ENCODE measurements around the gene PIGW. TPM values are rescaled to one million over a fixed set of nuclear protein-coding genes. Genes with fewer than 3 reads are reported as not detected.

The PIGW gene
- total and polyA plus RNA-seq, 2 of the 8 experiments (the other 6 are each of a cell fraction or from before 2014, with no cell fraction given), result 12.1 to 28.9 TPM

DNA sequence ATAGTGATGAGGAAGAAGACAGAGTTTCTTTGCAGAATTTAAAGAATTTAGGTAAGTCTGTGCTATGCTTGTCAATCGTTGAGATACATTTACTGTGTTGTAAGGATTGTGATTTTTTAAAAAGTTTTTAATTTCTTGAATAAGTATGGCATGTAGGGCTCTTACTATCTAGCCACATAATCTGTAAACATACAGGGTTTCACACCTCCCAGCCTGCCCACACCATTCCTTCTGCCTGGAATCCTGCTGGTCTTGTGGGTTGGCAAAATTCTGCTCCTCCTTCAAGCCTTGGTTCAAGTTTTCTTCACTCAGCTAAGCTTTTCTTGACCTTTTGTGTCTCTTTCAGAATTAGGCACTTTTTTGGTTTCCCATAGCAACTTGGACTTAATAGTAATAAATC, 40.8 kb upstream of the PIGW start:
- Histone ChIP-seq H3K4ac (replicated peaks; ENCODE audit: insufficient read length, low read depth, low read length) (no peak overlapping the region), H3K56ac (replicated peaks; ENCODE audit: insufficient read length, low read depth, low read length) (no peak overlapping the region), H2AK5ac (ENCODE audit: low read depth, low read length) (no peak overlapping the region), H4K5ac (ENCODE audit: insufficient read length, low read depth, low read length) (no peak overlapping the region), H2BK20ac (ENCODE audit: low read length) (no peak overlapping the region), H4K8ac (ENCODE audit: extremely low read depth, insufficient read depth, low read length) (no peak overlapping the region), H3K23me2 (ENCODE audit: low read depth, low read length) (no peaks in the 10 kb centered on the region), H2BK120ac (replicated peaks; ENCODE audit: low read depth, low read length) (no peak overlapping the region), H3K9ac (replicated peaks in 1 of 4; ENCODE audit: extremely low read depth in 1 of 4, low read depth in 3 of 4, low read length in 3 of 4) (no peak overlapping the region), H3K79me1 (ENCODE audit: low read depth, low read length) (peaks cover 4% of the 10 kb centered on the region; the same call in 1 of the 2 replicates), H2BK15ac (ENCODE audit: low read length) (no peak overlapping the region), H3K23ac (ENCODE audit: insufficient read length) (no peak overlapping the region), H3K27me3 (replicated peaks in 1 of 4; ENCODE audit: control insufficient read depth in 3 of 4, extremely low read depth in 1 of 4, insufficient read depth in 3 of 4, low read length in 3 of 4) (no peaks in the 10 kb centered on the region), H3K27ac (ENCODE audit: low read depth, low read length) (no peak overlapping the region), H3K79me2 (ENCODE audit: control insufficient read depth in 1 of 2, insufficient read depth in 2 of 2, low read length in 2 of 2) (peaks cover 0 to 28% of the 10 kb centered on the region in 2 experiments; a peak in 3 of 4 replicates), H3K36me3 (ENCODE audit: control insufficient read depth in 2 of 4, insufficient read depth in 4 of 4, low read length in 3 of 4) (peaks cover 24 to 64% (median 47%) of the 10 kb centered on the region in 4 experiments), H2BK5ac (ENCODE audit: low read depth, low read length) (no peak overlapping the region), H3K4me3 (ENCODE audit: extremely low read depth in 1 of 4, insufficient read depth in 2 of 4, low read depth in 3 of 4, low read length in 4 of 4) (no peak overlapping the region), H3K9me3 (ENCODE audit: insufficient read depth in 2 of 2, low read depth in 1 of 2, low read length in 1 of 2) (no peaks in the 10 kb centered on the region), H2BK12ac (ENCODE audit: low read depth, low read length) (no peak overlapping the region), H4K91ac (replicated peaks; ENCODE audit: insufficient read length, low read length) (no peak overlapping the region), H3K4me2 (ENCODE audit: insufficient read depth in 1 of 2, low read depth in 2 of 2, low read length in 2 of 2) (no peak overlapping the region), H3K4me1 (replicated peaks in 1 of 4; ENCODE audit: control insufficient read depth in 3 of 4, insufficient read depth in 4 of 4, low read length in 3 of 4) (no peaks in the 10 kb centered on the region), H4K20me1 (replicated peaks in 1 of 2; ENCODE audit: control insufficient read depth in 1 of 2, insufficient read depth in 2 of 2, low read length in 2 of 2) (peaks cover 7 to 9% of the 10 kb centered on the region in 2 experiments), H3K18ac (ENCODE audit: extremely low read depth, low read length) (no peak overlapping the region), H3K14ac (ENCODE audit: insufficient read length) (no peak overlapping the region), H2AFZ (ENCODE audit: low read length) (no peak overlapping the region)
- POLR2A ChIA-PET (ENCODE audit: partially characterized antibody), result interaction anchor here (1.0 to 12.5 kb wide), 4 partner anchors 8 to 99 kb away, joined by 3 to 205 read pairs (median 8); partner anchors contain the start of gene ZNHIT3
- no peak for FAIRE-seq
- CTCF ChIA-PET (ENCODE audit: partially characterized antibody), result interaction anchor here (0.7 kb wide), 1 partner anchor 11 kb away, joined by 3 read pairs; no protein-coding TSS in a partner anchor
- WGBS, 2 experiments (ENCODE audit: extremely low coverage in 1 of 2, insufficient coverage in 1 of 2, insufficient read length in 1 of 2, insufficient replicate concordance in 2 of 2, low coverage in 1 of 2, low lambda C conversion rate in 2 of 2, missing lambda C conversion rate in 1 of 2), result 95% methylated on average over 1 of the region's 1 CpG; no CpG with 5 or more reads in 1 of the 2 experiments
- no peak for DNase-seq (ENCODE audit: low read depth in 1 of 2, low spot score in 2 of 2)
- TF ChIP-seq RBBP5 (IDR thresholded peaks at IDR 0.05; ENCODE audit: borderline replicate concordance, low read depth, low read length) (no peak), ASH2L (IDR thresholded peaks at IDR 0.05; ENCODE audit: low read length) (no peak), SP1 (IDR thresholded peaks at IDR 0.05; ENCODE audit: low read depth, low read length) (no peak), RXRA (IDR thresholded peaks at IDR 0.05; ENCODE audit: insufficient read depth, low read depth, low read length) (no peak), POLR2A (IDR thresholded peaks at IDR 0.05; ENCODE audit: control extremely low read depth in 1 of 2, low read depth in 2 of 2, low read length in 2 of 2) (no peak), ATF3 (IDR thresholded peaks at IDR 0.05; ENCODE audit: insufficient read depth, low read depth, low read length) (no peak), GABPA (IDR thresholded peaks at IDR 0.05; ENCODE audit: borderline replicate concordance, insufficient read depth, low read length) (no peak), CHD2 (IDR thresholded peaks at IDR 0.05; ENCODE audit: low read length) (no peak), SIN3A (conservative IDR thresholded peaks at IDR 0.05 in 1 of 2, IDR thresholded peaks at IDR 0.05 in 1 of 2; ENCODE audit: low read depth in 1 of 2, low read length in 2 of 2) (no peak), CTCF (IDR thresholded peaks at IDR 0.05; ENCODE audit: control extremely low read depth in 1 of 3, insufficient read depth in 1 of 3, low read depth in 1 of 3, low read length in 3 of 3) (no peak), SP4 (IDR thresholded peaks at IDR 0.05; ENCODE audit: low read length) (no peak)

All from H1 (cell line).